WI38 (cell line): ENCODE results near the gene GPBAR1.

Experiments
- H3K4me3 ChIP-seq: 2 replicates; pipeline ENCODE4 v1.5.1; 2011; ENCODE audit warnings: low read depth, mild to moderate bottlenecking, control low read depth, low read length
- TF ChIP-seq, protein P1 (sequence below): IDR thresholded peaks from 2 replicates; pipeline ENCODE4 v1.5.1; 2012; ENCODE audit warnings: low read depth, mild to moderate bottlenecking, control low read depth, low read length

The GPBAR1 gene

GRCh38 chr2:218219934-218220333 lies 40.9 kb upstream of the GPBAR1 start:
- TF ChIP-seq, protein P1, sequence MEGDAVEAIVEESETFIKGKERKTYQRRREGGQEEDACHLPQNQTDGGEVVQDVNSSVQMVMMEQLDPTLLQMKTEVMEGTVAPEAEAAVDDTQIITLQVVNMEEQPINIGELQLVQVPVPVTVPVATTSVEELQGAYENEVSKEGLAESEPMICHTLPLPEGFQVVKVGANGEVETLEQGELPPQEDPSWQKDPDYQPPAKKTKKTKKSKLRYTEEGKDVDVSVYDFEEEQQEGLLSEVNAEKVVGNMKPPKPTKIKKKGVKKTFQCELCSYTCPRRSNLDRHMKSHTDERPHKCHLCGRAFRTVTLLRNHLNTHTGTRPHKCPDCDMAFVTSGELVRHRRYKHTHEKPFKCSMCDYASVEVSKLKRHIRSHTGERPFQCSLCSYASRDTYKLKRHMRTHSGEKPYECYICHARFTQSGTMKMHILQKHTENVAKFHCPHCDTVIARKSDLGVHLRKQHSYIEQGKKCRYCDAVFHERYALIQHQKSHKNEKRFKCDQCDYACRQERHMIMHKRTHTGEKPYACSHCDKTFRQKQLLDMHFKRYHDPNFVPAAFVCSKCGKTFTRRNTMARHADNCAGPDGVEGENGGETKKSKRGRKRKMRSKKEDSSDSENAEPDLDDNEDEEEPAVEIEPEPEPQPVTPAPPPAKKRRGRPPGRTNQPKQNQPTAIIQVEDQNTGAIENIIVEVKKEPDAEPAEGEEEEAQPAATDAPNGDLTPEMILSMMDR, result no peak
- H3K4me3 ChIP-seq, result peak overlapping the region; percentile 98

GRCh38 chr2:218221000-218221399 lies 39.8 kb upstream of the GPBAR1 start:
- H3K4me3 ChIP-seq, result no peak overlapping the region
- TF ChIP-seq, protein P1, result no peak

DNA sequence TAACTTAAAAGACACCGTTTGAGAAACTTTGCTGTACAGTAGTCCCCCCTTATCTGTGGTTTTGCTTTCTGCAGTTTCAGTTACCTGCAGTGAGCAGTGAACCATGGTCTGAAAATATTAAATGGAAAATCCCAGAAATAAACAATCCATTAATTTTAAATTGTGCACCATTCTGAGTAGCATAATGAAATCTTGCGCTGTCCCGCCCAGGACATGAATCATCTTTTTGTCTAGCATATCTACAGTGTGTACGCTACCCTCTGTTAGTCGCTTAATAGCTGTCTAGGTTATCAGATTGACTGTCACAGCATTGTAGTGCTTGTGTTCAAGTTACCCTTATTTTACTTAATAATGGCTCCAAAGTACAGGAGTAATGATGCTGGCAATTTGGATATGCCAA lies 37.8 kb upstream of the GPBAR1 start:
- H3K4me3 ChIP-seq, result no peak overlapping the region
- TF ChIP-seq, protein P1, result no peak

DNA sequence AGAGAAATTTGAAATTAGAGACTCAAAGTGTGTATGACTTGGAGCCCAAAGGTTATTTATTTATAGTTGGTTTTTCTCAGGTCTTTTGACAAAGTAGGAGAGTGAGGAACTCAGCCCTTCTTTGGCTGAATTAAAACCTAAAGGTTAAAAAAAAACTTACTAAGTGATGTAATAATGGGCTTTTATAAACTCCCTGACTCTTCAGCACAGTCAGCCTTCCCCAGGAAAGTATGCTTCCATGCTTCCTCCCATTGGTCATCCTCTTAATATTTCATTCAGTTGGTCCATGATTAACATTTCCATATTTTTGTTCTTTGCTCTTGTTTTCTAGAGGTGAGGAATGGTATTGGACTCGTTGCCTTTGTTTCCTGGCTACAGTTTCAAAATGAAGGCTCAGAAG lies 36.6 kb upstream of the GPBAR1 start:
- TF ChIP-seq, protein P1, result no peak
- H3K4me3 ChIP-seq, result no peak overlapping the region

GRCh38 chr2:218226903-218227302 lies 33.9 kb upstream of the GPBAR1 start:
- H3K4me3 ChIP-seq, result no peak overlapping the region
- TF ChIP-seq, protein P1, result no peak

GRCh38 chr2:218228366-218229090 lies 32.3 kb upstream of the GPBAR1 start:
- TF ChIP-seq, protein P1, result no peak
- no peak overlapping the region for H3K4me3 ChIP-seq

- TF ChIP-seq, protein P1, result no peak
These were observed 31.6 kb upstream of the GPBAR1 start for GRCh38 chr2:218229239-218229638.

More at GRCh38 chr2:218229239-218229638, 31.6 kb upstream of the GPBAR1 start:
- H3K4me3 ChIP-seq, result no peak overlapping the region
